ENCODE results near the gene SLC9A8. TPM values are rescaled to one million over a fixed set of nuclear protein-coding genes. Genes with fewer than 3 reads are reported as not detected.

Gene SLC9A8
- total and polyA plus RNA-seq, 2 donors (not counting 3 experiments of a cell fraction or from before 2014, with no cell fraction given): 5.1 to 14.4 TPM

GRCh38 chr20:49838546-49838945 is 25.9 kb downstream of the SLC9A8 start:
- no TSS peak for BruUV-seq (replicated peaks)
- intact Hi-C loops (cut with micrococcal nuclease) (no loop called here), dilution Hi-C loops (cut with MboI; ENCODE audit: extremely low pct_ligation_motif_present, low sequenced_read_pairs) (loop anchor here (25.0 kb wide), 1 partner anchor 176 kb away; no protein-coding TSS in a partner anchor)
- DNase-seq (ENCODE audit: low read depth, low spot score) (no peak), FAIRE-seq (no peak)
- ChIA-PET CTCF (interaction anchor here (0.8 to 2.3 kb wide), 3 partner anchors 8 to 297 kb away, joined by 3 to 10 read pairs (median 4); no protein-coding TSS in a partner anchor), POLR2A (no interaction called here)
- H3K4me2 ChIP-seq (ENCODE audit: insufficient read depth, low read length): no peak overlapping the region
- H3K27me3 ChIP-seq (ENCODE audit: control insufficient read depth in 2 of 2, insufficient read depth in 2 of 2, low read length in 2 of 2): no peaks in the 10 kb centered on the region
- no peak overlapping the region for H2AFZ ChIP-seq (ENCODE audit: low read depth, low read length)
- no peak overlapping the region for H3K4me3 ChIP-seq (replicated peaks in 1 of 3; ENCODE audit: insufficient read depth in 1 of 3, low read depth in 1 of 3, low read length in 3 of 3)
- H3K9me3 ChIP-seq (replicated peaks; ENCODE audit: control insufficient read depth, insufficient read depth, low read length): no peaks in the 10 kb centered on the region
- no peak overlapping the region for H3K9ac ChIP-seq (replicated peaks; ENCODE audit: extremely low read depth, insufficient read depth, low read length)
- H3K79me2 ChIP-seq (ENCODE audit: control insufficient read depth, insufficient read depth, low read length): no peaks in the 10 kb centered on the region
- no peak overlapping the region for H3K27ac ChIP-seq (ENCODE audit: insufficient read depth, low read depth, low read length)
- H3K36me3 ChIP-seq (ENCODE audit: control insufficient read depth in 2 of 2, extremely low read depth in 1 of 2, insufficient read depth in 2 of 2, low read length in 2 of 2): no peaks in the 10 kb centered on the region
- H3K4me1 ChIP-seq (ENCODE audit: control insufficient read depth, extremely low read depth, insufficient read depth, low read length): no peaks in the 10 kb centered on the region
- no peaks in the 10 kb centered on the region for H4K20me1 ChIP-seq (replicated peaks; ENCODE audit: control insufficient read depth, extremely low read depth, insufficient read depth, low read length)
- TF ChIP-seq EZH2 (IDR thresholded peaks at IDR 0.05; ENCODE audit: borderline replicate concordance, low read depth, low read length, severe bottlenecking) (no peak), FOS (IDR thresholded peaks at IDR 0.05; ENCODE audit: borderline replicate concordance, insufficient read depth, low read length) (no peak), MAX (IDR thresholded peaks at IDR 0.05; ENCODE audit: insufficient read depth, insufficient read length) (no peak), CTCF (IDR thresholded peaks at IDR 0.05; ENCODE audit: extremely low read depth in 1 of 2, insufficient read depth in 1 of 2, low read depth in 1 of 2, low read length in 2 of 2) (no peak), POLR2AphosphoS5 (IDR thresholded peaks at IDR 0.05; ENCODE audit: insufficient read depth, low read depth, low read length) (no peak), JUN (IDR thresholded peaks at IDR 0.05; ENCODE audit: borderline replicate concordance, insufficient read depth, insufficient read length, low read depth) (no peak), GATA2 (IDR thresholded peaks at IDR 0.05; ENCODE audit: insufficient read depth, insufficient read length, low read depth, low read length) (no peak)
- no peaks in the 10 kb centered on the region for H3K9me1 ChIP-seq (replicated peaks; ENCODE audit: control insufficient read depth, extremely low read depth, insufficient read depth, low read length)

Measured in endothelial cell of umbilical vein (primary cell).